GM18502 (cell line): ENCODE results near the gene CYP21A2.

Source experiments
- ATAC-seq: cut with Tn5 transposase; IDR thresholded peaks from one replicate; pipeline ENCODE4 v1.9.1; 2021; ENCODE audit warnings: mild to moderate bottlenecking; ENCODE audit not compliant: unreplicated experiment, poor library complexity

CYP21A2 gene

GRCh38 chr6:32079566-32080290 is 41.5 kb downstream of the CYP21A2 start:
- ATAC-seq: no peak

- no peak for ATAC-seq
Measured at GRCh38 chr6:32081168-32081990, 43.2 kb downstream of the CYP21A2 start.

GRCh38 chr6:32082478-32082877 is 44.3 kb downstream of the CYP21A2 start:
- ATAC-seq: no peak

GRCh38 chr6:32082935-32083334 is 44.7 kb downstream of the CYP21A2 start:
- no peak for ATAC-seq

GRCh38 chr6:32083812-32084768 is 45.9 kb downstream of the CYP21A2 start:
- ATAC-seq: no peak

- ATAC-seq: no peak
Measured at GRCh38 chr6:32084780-32085179, 46.6 kb downstream of the CYP21A2 start.

GRCh38 chr6:32085759-32086459 is 47.7 kb downstream of the CYP21A2 start:
- no peak for ATAC-seq

- no peak for ATAC-seq
Measured at GRCh38 chr6:32086661-32087573, 48.7 kb downstream of the CYP21A2 start.

- no peak for ATAC-seq
Measured at GRCh38 chr6:32087574-32088486, 49.6 kb downstream of the CYP21A2 start.

- ATAC-seq: no peak
Measured at GRCh38 chr6:32088487-32089049, 50.4 kb downstream of the CYP21A2 start.

- no peak for ATAC-seq
Measured at GRCh38 chr6:32089082-32089828, 51.0 kb downstream of the CYP21A2 start.
